Measurements from ENCODE around the gene TSPAN18. TPM values are rescaled to one million over a fixed set of nuclear protein-coding genes. Genes with fewer than 3 reads are reported as not detected.

TSPAN18 gene
- total and polyA plus RNA-seq, 8 donors, result 2.1 to 60.3 (median 11.0) TPM

DNA sequence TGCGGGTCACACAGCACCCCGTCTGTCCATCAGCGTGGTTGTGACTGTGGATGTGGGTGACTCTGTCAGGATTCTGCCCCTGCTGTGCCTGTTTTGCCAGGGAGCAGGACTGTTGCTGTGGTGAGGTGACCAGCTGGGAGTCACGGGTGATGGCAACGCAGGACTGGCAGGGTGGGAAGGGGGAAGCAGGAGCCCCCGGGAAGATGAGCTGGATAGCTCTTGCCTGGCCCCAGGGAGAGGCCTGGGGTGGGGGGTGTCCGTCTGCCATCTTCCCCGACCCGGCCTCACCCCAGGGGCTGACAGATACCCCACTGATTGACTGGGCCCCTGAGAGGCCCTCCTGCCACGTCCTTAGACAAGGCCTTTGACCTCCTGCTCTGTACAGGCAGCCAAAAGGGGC, 34.3 kb upstream of the TSPAN18 start:
- H3K27ac ChIP-seq, result no peak overlapping the region
- H3K36me3 ChIP-seq, result no peaks in the 10 kb centered on the region
- H3K9me3 ChIP-seq, result no peaks in the 10 kb centered on the region
- H3K4me1 ChIP-seq, result no peaks in the 10 kb centered on the region
- DNase-seq, result no peak
- no peak overlapping the region for H3K4me3 ChIP-seq
- peaks cover 0 to 12% (median 0%) of the 10 kb centered on the region in 3 donors for H3K27me3 ChIP-seq
- intact Hi-C loops (cut with DNase I; ENCODE audit: low total_unique reads), result no loop called here
- TF ChIP-seq CTCF (IDR thresholded peaks at IDR 0.05) (no peak), POLR2A (IDR thresholded peaks at IDR 0.05) (no peak), POLR2AphosphoS5 (IDR thresholded peaks at IDR 0.05) (no peak), EP300 (IDR thresholded peaks at IDR 0.05) (no peak)
- 76 to 84% (median 81%) methylated on average over 6 to 10 of the region's 10 CpGs for WGBS, 5 donors

- no peak for DNase-seq
- no peaks in the 10 kb centered on the region for H3K9me3 ChIP-seq
- no peak overlapping the region for H3K27ac ChIP-seq
- intact Hi-C loops (cut with DNase I; ENCODE audit: low total_unique reads), result no loop called here
- 73 to 85% (median 78%) methylated on average over 7 of the region's 7 CpGs for WGBS, 5 donors
- H3K4me1 ChIP-seq, result no peaks in the 10 kb centered on the region
- peaks cover 0 to 1% (median 0%) of the 10 kb centered on the region in 3 donors for H3K27me3 ChIP-seq
- no peak overlapping the region for H3K4me3 ChIP-seq
- TF ChIP-seq POLR2A (IDR thresholded peaks at IDR 0.05) (no peak), POLR2AphosphoS5 (IDR thresholded peaks at IDR 0.05) (no peak), CTCF (IDR thresholded peaks at IDR 0.05) (no peak)
- H3K36me3 ChIP-seq, result no peaks in the 10 kb centered on the region
Measured at GRCh38 chr11:44693654-44694119, 33.1 kb upstream of the TSPAN18 start.

DNA sequence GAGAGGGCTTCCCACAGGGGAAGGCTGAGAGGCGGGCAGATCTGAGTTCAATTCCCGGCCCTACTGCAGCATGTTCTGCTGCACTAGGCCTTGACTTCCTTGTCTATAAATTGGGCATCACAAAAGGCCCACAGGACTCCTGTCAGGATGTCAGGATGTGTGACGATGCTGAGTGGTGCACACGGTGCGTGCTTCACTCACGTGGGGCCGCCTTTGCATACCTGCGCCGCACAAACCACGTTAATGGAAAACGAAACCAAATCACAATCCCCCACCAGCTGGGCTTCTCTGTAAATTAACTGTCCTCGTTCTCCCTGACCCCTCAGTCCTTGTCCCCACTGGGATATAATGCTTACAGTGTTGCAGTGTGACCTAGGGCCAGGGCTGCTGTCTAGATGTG, 32.3 kb upstream of the TSPAN18 start:
- Histone ChIP-seq H3K4me1 (no peaks in the 10 kb centered on the region), H3K27me3 (peaks cover 0 to 5% (median 0%) of the 10 kb centered on the region in 3 donors), H3K27ac (no peak overlapping the region), H3K9me3 (no peaks in the 10 kb centered on the region), H3K36me3 (no peaks in the 10 kb centered on the region), H3K4me3 (no peak overlapping the region)
- intact Hi-C loops (cut with DNase I; ENCODE audit: low total_unique reads), result no loop called here
- no peak for DNase-seq
- no peak for TF ChIP-seq POLR2AphosphoS5 (IDR thresholded peaks at IDR 0.05)
- TF ChIP-seq EP300 (IDR thresholded peaks at IDR 0.05), result no peak
- WGBS, 5 donors, result 82 to 86% (median 84%) methylated on average over 10 to 12 of the region's 12 CpGs

DNA sequence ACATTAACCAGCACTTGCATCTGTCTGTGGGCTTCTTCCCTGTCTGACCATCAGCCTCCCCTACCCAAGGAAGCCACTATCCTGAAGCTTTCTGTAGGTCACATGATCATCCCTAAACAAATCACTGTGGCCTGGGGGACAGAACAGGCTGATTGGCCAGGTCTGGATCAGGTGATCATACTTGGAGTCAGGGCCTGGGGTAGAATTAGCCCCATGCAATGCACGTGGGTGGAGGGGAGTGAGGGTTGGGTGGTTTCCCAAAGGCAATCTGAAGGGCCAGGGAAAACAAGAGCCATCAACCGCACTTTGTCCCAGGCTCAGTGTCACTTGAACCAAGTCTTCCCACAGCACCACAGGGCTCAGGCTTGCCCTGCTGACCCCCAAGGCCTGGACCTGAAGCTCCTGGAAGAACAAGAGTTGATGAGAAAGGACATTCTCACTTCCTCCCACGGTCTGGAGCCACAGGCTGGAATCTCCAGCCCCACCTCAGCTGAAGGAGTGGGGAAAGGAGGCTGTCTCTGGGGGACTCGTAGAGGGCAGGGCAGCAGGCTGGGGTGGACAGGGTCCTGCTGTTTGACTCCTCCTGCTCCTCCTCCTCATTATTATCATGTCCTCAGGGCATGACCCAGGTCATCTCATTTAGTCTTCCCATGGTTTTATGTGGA, 31.5 kb upstream of the TSPAN18 start:
- no peak for DNase-seq
- 57 to 72% (median 62%) methylated on average over 4 of the region's 4 CpGs for WGBS, 5 donors
- H3K27me3 ChIP-seq, result peaks cover 0 to 12% (median 0%) of the 10 kb centered on the region in 3 donors
- no peak overlapping the region for H3K27ac ChIP-seq
- H3K36me3 ChIP-seq, result no peaks in the 10 kb centered on the region
- intact Hi-C loops (cut with DNase I; ENCODE audit: low total_unique reads), result no loop called here
- H3K9me3 ChIP-seq, result no peaks in the 10 kb centered on the region
- TF ChIP-seq EP300 (IDR thresholded peaks at IDR 0.05), result no peak
- TF ChIP-seq POLR2A (IDR thresholded peaks at IDR 0.05), result no peak
- TF ChIP-seq POLR2AphosphoS5 (IDR thresholded peaks at IDR 0.05), result no peak
- no peak for TF ChIP-seq CTCF (IDR thresholded peaks at IDR 0.05)
- peaks cover 0 to 7% (median under 1%) of the 10 kb centered on the region in 4 donors for H3K4me1 ChIP-seq
- no peak overlapping the region for H3K4me3 ChIP-seq

Measured in stomach (tissue), 9 donors.